ENCODE data around the gene GMCL2.

DNA sequence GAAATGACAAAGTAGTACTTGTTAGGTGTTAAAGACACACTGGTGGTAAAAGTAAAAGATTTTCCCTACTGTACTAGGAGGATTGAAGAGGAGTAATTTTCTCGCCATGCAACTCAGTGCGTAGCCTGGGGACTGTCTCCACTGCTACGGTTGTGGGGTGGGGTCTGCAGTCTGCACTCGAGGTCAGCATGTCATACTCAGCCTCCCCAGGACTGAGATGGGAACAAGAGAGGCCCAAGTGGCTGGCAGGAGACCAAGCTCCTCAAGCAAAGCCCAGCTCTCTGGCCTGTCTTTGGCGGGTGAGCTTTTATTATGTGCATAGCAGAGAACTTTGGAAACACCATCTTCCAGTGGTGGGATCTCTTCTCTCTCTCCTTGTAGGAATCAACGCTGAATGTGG is 43.9 kb downstream of the GMCL2 start:
- TF ChIP-seq, protein P1, sequence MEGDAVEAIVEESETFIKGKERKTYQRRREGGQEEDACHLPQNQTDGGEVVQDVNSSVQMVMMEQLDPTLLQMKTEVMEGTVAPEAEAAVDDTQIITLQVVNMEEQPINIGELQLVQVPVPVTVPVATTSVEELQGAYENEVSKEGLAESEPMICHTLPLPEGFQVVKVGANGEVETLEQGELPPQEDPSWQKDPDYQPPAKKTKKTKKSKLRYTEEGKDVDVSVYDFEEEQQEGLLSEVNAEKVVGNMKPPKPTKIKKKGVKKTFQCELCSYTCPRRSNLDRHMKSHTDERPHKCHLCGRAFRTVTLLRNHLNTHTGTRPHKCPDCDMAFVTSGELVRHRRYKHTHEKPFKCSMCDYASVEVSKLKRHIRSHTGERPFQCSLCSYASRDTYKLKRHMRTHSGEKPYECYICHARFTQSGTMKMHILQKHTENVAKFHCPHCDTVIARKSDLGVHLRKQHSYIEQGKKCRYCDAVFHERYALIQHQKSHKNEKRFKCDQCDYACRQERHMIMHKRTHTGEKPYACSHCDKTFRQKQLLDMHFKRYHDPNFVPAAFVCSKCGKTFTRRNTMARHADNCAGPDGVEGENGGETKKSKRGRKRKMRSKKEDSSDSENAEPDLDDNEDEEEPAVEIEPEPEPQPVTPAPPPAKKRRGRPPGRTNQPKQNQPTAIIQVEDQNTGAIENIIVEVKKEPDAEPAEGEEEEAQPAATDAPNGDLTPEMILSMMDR (IDR thresholded peaks at IDR 0.05; ENCODE audit: poor library complexity), result no peak
- no peak for TF ChIP-seq EZH2 (IDR thresholded peaks at IDR 0.05; ENCODE audit: borderline replicate concordance)
- no peak for TF ChIP-seq EZH2phosphoT487 (IDR thresholded peaks at IDR 0.05; ENCODE audit: low read depth, severe bottlenecking, unreplicated experiment)
